Upper lobe of right lung (tissue), 1 donor: Measurements from ENCODE around the gene ZNF385B. TPM values are rescaled to one million over a fixed set of nuclear protein-coding genes. Genes with fewer than 3 reads are reported as not detected.

Source experiments
- ATAC-seq: fragments of 200-7000 bp; cut with Tn5 transposase; one replicate; pipeline ENCODE4 v1.9.1; 2020; ENCODE audit warnings: mild to moderate bottlenecking, moderate library complexity
- DNase-seq: peaks from one replicate; pipeline ENCODE4 v3.0.0-alpha.2; 2020
- H3K27ac ChIP-seq: fragments of 200-600 bp; one replicate; pipeline ENCODE4 v1.8.0; 2022
- H3K27me3 ChIP-seq: fragments of 200-600 bp; one replicate; pipeline ENCODE4 v1.8.0; 2022; ENCODE audit warnings: mild to moderate bottlenecking
- H3K36me3 ChIP-seq: fragments of 200-600 bp; one replicate; pipeline ENCODE4 v1.8.0; 2022
- H3K4me1 ChIP-seq: fragments of 200-600 bp; one replicate; pipeline ENCODE4 v1.8.0; 2022
- H3K4me3 ChIP-seq: fragments of 200-600 bp; one replicate; pipeline ENCODE4 v1.8.0; 2022; ENCODE audit warnings: mild to moderate bottlenecking
- H3K9me3 ChIP-seq: fragments of 200-600 bp; one replicate; pipeline ENCODE4 v1.8.0; 2022
- CTCF ChIP-seq: fragments of 200-600 bp; IDR thresholded peaks from one replicate; pipeline ENCODE4 v1.8.0; 2022; ENCODE audit warnings: antibody characterized with exemption
- intact Hi-C: fragments of 100-400 bp; cut with DNase I; formaldehyde crosslinking; loops from one replicate; pipeline ENCODE4 v1.11.0; 2022
- total RNA-seq: library from RNA; stranded (reverse); fragmentation: NEBNext Ultra II Directional; extraction: Animal tissue kit (Norgen Biotek cat#: 25700); gene quantifications from one replicate; pipeline ENCODE4 v1.2.1, GENCODE V29; 2021
- donor health status: DM: no; HTN: yes; CAD: no; lungs with severe emphysema.

Gene ZNF385B
- total RNA-seq, 1 donor from 2014 or later: 62.3 TPM

DNA sequence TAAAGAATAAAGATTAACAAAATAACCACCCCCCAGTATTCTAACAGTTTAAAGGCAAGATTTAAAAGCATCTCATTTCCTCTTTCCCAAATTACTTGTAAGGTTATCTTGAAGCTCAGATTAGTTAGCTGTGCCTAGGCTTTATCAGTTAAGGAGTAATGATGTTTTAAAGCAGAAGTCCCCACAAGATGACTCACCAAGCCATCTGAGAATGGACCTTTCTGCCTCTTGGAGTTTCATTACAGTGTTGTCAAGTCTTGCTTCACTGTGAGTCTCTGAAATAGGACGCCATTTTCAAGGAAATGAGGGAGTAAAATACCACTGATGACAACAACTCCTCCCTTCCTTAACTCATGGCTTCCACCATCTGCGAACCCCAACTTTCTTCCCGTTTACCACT, 35.9 kb downstream of the ZNF385B start:
- no peak for TF ChIP-seq CTCF
- H3K27me3 ChIP-seq: no peaks in the 10 kb centered on the region
- no peak for DNase-seq
- H3K4me3 ChIP-seq: no peak overlapping the region
- ATAC-seq: no peak
- no peaks in the 10 kb centered on the region for H3K4me1 ChIP-seq
- intact Hi-C loops: no loop called here
- no peak overlapping the region for H3K27ac ChIP-seq
- H3K36me3 ChIP-seq: no peaks in the 10 kb centered on the region
- H3K9me3 ChIP-seq: no peaks in the 10 kb centered on the region

GRCh38 chr2:179824961-179825360, 36.5 kb downstream of the ZNF385B start:
- Histone ChIP-seq H3K27me3 (no peaks in the 10 kb centered on the region), H3K27ac (no peak overlapping the region), H3K9me3 (no peaks in the 10 kb centered on the region), H3K36me3 (no peaks in the 10 kb centered on the region), H3K4me3 (no peak overlapping the region), H3K4me1 (no peaks in the 10 kb centered on the region)
- intact Hi-C loops: no loop called here
- no peak for DNase-seq
- TF ChIP-seq CTCF: no peak
- no peak for ATAC-seq

DNA sequence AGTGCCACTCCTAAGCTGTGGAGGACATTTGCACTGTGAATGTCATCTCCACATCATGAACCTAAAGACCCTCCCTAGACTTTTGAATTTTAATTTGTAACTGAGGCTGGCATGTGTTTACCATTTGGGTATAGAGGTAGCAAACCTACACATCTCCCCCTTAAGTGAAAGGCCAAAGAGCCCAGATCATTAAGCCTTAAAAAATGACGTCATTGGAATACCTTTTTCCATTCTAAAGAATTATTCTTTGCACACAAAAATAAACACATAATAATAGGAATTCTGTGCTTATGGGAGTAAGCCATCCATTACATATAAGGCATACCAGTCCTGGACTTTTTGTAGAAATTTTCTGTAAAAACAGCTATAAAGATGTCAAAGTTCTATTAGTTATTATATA, 38.9 kb downstream of the ZNF385B start:
- ATAC-seq: no peak
- H3K27me3 ChIP-seq: no peaks in the 10 kb centered on the region
- intact Hi-C loops: no loop called here

GRCh38 chr2:179818546-179818945, 42.9 kb downstream of the ZNF385B start:
- Histone ChIP-seq H3K9me3 (no peaks in the 10 kb centered on the region), H3K27me3 (no peaks in the 10 kb centered on the region), H3K4me1 (no peaks in the 10 kb centered on the region), H3K27ac (no peak overlapping the region), H3K36me3 (no peaks in the 10 kb centered on the region), H3K4me3 (no peak overlapping the region)
- TF ChIP-seq CTCF: no peak
- DNase-seq: no peak
- intact Hi-C loops: no loop called here
- ATAC-seq: no peak

More for the DNA sequence above, 38.9 kb downstream of the ZNF385B start:
- H3K27ac ChIP-seq: no peak overlapping the region
- TF ChIP-seq CTCF: no peak
- H3K9me3 ChIP-seq: no peaks in the 10 kb centered on the region
- no peaks in the 10 kb centered on the region for H3K36me3 ChIP-seq
- H3K4me1 ChIP-seq: no peaks in the 10 kb centered on the region
- no peak for DNase-seq
- H3K4me3 ChIP-seq: no peak overlapping the region

DNA sequence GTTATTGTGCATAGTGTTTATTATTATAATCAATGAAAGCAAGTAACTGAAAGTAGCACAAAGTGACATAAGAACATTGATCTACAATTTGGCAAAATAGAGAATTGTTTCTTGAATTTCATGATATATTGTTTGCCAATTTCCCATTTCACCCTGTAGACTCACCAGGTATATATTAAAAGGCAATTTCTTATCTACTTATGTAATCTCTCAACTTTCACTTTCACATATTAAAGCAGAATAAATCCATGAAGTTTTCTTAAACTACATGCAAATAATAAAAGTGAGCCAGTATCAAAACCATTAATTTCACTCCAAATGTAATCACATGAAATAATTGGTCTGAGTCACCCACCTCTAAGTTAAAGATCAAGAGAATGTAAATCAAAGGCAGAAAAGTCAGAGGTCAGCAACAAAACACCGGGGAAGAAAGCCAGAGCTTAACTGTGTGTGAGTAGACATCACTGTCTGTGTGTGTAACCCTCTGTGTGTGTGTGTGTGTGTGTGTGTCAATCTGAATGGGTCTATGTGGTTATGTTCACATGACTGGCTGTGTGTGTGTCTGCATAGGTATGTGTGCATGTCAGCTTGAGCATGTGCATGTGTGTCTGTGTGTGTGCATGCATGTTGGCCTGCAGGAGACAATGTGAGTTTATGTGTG, 44.1 kb downstream of the ZNF385B start:
- intact Hi-C loops: no loop called here
- H3K4me1 ChIP-seq: no peaks in the 10 kb centered on the region
- H3K36me3 ChIP-seq: no peaks in the 10 kb centered on the region
- H3K27ac ChIP-seq: no peak overlapping the region
- no peak for TF ChIP-seq CTCF
- no peaks in the 10 kb centered on the region for H3K9me3 ChIP-seq
- ATAC-seq: peak; percentile 43
- no peak for DNase-seq
- H3K27me3 ChIP-seq: no peaks in the 10 kb centered on the region
- H3K4me3 ChIP-seq: no peak overlapping the region

DNA sequence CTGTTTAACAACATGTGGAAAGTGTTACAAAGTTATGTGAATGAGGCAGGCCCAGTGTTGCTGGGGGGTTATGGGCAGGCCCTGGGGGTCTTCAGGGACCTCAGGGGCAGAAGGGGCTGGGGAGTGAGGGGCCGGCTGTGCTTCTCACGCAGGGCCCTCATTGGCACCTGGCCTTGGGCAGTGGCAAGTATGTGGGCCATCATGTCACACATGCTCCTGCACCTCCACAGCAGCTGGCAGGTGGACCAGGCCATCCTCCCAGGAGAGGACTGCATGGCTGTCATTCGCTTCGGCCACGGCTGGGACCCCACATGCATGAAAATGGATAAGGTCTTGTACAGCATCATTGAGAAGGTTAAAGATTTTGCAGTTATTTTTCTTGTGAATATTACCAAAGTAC, 47.4 kb downstream of the ZNF385B start:
- intact Hi-C loops: no loop called here
- Histone ChIP-seq H3K27ac (no peak overlapping the region), H3K4me1 (no peaks in the 10 kb centered on the region), H3K27me3 (no peaks in the 10 kb centered on the region), H3K9me3 (no peaks in the 10 kb centered on the region), H3K4me3 (no peak overlapping the region), H3K36me3 (no peaks in the 10 kb centered on the region)
- no peak for ATAC-seq
- TF ChIP-seq CTCF: no peak
- no peak for DNase-seq
